HCT116 (cell line): ENCODE results near the gene NHSL1. TPM values are rescaled to one million over a fixed set of nuclear protein-coding genes. Genes with fewer than 3 reads are reported as not detected.

Experiments used
- ATAC-seq: fragments of 200-7000 bp; cut with Tn5 transposase; 2 replicates; pipeline ENCODE4 v1.9.1; 2020; ENCODE audit warnings: mild to moderate bottlenecking, moderate library complexity
- BruUV-seq: library from RNA; stranded (reverse); fragments of 400-500 nt; replicated peaks from 2 replicates; lab custom pipeline; 2021; lab: Mats Ljungman, UMichigan
- CTCF ChIA-PET: fragments of 300-600 bp; sonication (Branson Sonifier 250); formaldehyde crosslinking; loops from one replicate; lab custom pipeline; 2021; ENCODE audit warnings: antibody characterized with exemption; lab: Charles Lee
- POLR2A ChIA-PET: fragments of 300-600, 350-600 bp; sonication (Branson Sonifier 250); formaldehyde crosslinking; loops from one replicate; lab custom pipeline; 2021; ENCODE audit warnings: antibody characterized with exemption; lab: Charles Lee
- RAD21 ChIA-PET, 2 experiments: fragments of 300-600 bp; sonication (Branson Sonifier 250); formaldehyde crosslinking; loops; one replicate each; lab custom pipeline; 2023; ENCODE audit warnings: low total read pairs in 2 of 2; ENCODE audit not compliant: uncharacterized antibody in 2 of 2, unreplicated experiment in 2 of 2, low non-redundant PET in 1 of 2; lab: Charles Lee
- DNase-seq: peaks from one replicate; pipeline ENCODE4 v3.0.0-alpha.2; 2010; ENCODE audit warnings: low read depth, low spot score
- H2AFZ ChIP-seq: fragments of 200-600 bp; shearing (Covaris generic), sonication (generic); 2 replicates; pipeline ENCODE4 v1.6.1; 2017; ENCODE audit warnings: low read depth, mixed run types, mixed read lengths, antibody characterized with exemption, low read length; ENCODE audit not compliant: poor library complexity, severe bottlenecking
- H3K27ac ChIP-seq: 2 replicates; pipeline ENCODE4 v1.5.1; 2012; ENCODE audit warnings: low read depth, low read length
- H3K27me3 ChIP-seq: fragments of 200-600 bp; sonication (generic); 2 replicates; pipeline ENCODE4 v1.6.1; 2016; ENCODE audit warnings: mixed run types, low read length, mixed read lengths; ENCODE audit not compliant: insufficient read depth
- H3K36me3 ChIP-seq, 2 experiments: fragments of 200-500 bp in 1 of 2; fragments of 200-600 bp in 1 of 2; sonication (Bioruptor generic) in 1 of 2; sonication (generic) in 1 of 2; 2 replicates each; pipeline versions ENCODE4 v1.5.1 to v1.6.1; 2014 to 2016; ENCODE audit warnings: low read length in 2 of 2, inconsistent platforms in 1 of 2, mixed read lengths in 1 of 2, mixed run types in 1 of 2; ENCODE audit not compliant: insufficient read depth in 2 of 2, control insufficient read depth in 1 of 2
- H3K4me1 ChIP-seq, 2 experiments: fragments of 200-600 bp in 1 of 2; sonication (generic) in 1 of 2; 2 replicates each; pipeline versions ENCODE4 v1.5.1 to v1.6.1; 2012 to 2017; ENCODE audit warnings: low read length in 2 of 2, inconsistent platforms in 1 of 2, mild to moderate bottlenecking in 1 of 2, mixed read lengths in 1 of 2, mixed run types in 1 of 2, moderate library complexity in 1 of 2; ENCODE audit not compliant: insufficient read depth in 2 of 2, control insufficient read depth in 1 of 2
- H3K4me2 ChIP-seq: fragments of 200-600 bp; sonication (generic); 2 replicates; pipeline ENCODE4 v1.6.1; 2017; ENCODE audit warnings: mixed run types, low read length, mixed read lengths
- H3K4me3 ChIP-seq, 2 experiments: fragments of 200-600 bp in 1 of 2; sonication (generic) in 1 of 2; replicated peaks in 1 of 2; 2 replicates each; pipeline ENCODE4 v1.5.1; 2011 to 2016; ENCODE audit warnings: low read length in 2 of 2, control low read depth in 1 of 2, low read depth in 1 of 2, mild to moderate bottlenecking in 1 of 2, mixed read lengths in 1 of 2, mixed run types in 1 of 2
- H3K79me2 ChIP-seq: fragments of 200-600 bp; sonication (generic); 2 replicates; pipeline ENCODE4 v1.6.1; 2017; ENCODE audit warnings: mild to moderate bottlenecking, mixed run types, low read length, moderate library complexity, mixed read lengths; ENCODE audit not compliant: insufficient read depth
- H3K9ac ChIP-seq: fragments of 200-600 bp; sonication (generic); 2 replicates; pipeline ENCODE4 v1.6.1; 2016; ENCODE audit warnings: low read length, mixed read lengths
- H3K9me2 ChIP-seq: fragments of 200-600 bp; sonication (generic), shearing (Covaris generic); 2 replicates; pipeline ENCODE4 v1.6.1; 2017; ENCODE audit warnings: mixed run types, mild to moderate bottlenecking, moderate library complexity; ENCODE audit not compliant: insufficient read depth
- H3K9me3 ChIP-seq, 2 experiments: fragments of 200-500 bp in 1 of 2; fragments of 200-600 bp in 1 of 2; sonication (Bioruptor generic) in 1 of 2; sonication (generic) in 1 of 2; 2 replicates each; pipeline ENCODE4 v1.6.1; 2014 to 2017; ENCODE audit warnings: low read length in 2 of 2, mixed read lengths in 2 of 2, inconsistent platforms in 1 of 2, low read depth in 1 of 2, mild to moderate bottlenecking in 1 of 2, mixed run types in 1 of 2, moderate library complexity in 1 of 2; ENCODE audit not compliant: control insufficient read depth in 1 of 2, insufficient read depth in 1 of 2
- H4K20me1 ChIP-seq: fragments of 200-600 bp; sonication (generic), shearing (Covaris generic); 2 replicates; pipeline ENCODE4 v1.6.1; 2017; ENCODE audit warnings: mixed run types, mild to moderate bottlenecking, moderate library complexity; ENCODE audit not compliant: insufficient read depth
- EGR1 ChIP-seq: IDR thresholded peaks from 2 replicates; pipeline ENCODE4 v1.6.1; 2012; ENCODE audit warnings: low read depth
- FOSL1 ChIP-seq: IDR thresholded peaks from 2 replicates; pipeline ENCODE4 v1.6.1; 2012; ENCODE audit warnings: low read depth
- POLR2A ChIP-seq: IDR thresholded peaks from 2 replicates; pipeline ENCODE4 v1.7.0; 2011; ENCODE audit warnings: borderline replicate concordance; ENCODE audit not compliant: insufficient read depth, insufficient read length; ENCODE audit errors: extremely low read depth
- REST ChIP-seq: IDR thresholded peaks from 2 replicates; pipeline ENCODE4 v1.6.1; 2012; ENCODE audit warnings: low read depth
- SIN3A ChIP-seq: IDR thresholded peaks from 2 replicates; pipeline ENCODE4 v1.6.1; 2012; ENCODE audit warnings: low read depth
- YY1 ChIP-seq: IDR thresholded peaks from 2 replicates; pipeline ENCODE4 v1.6.1; 2011; ENCODE audit warnings: low read length, low read depth, moderate library complexity, mild to moderate bottlenecking; ENCODE audit not compliant: insufficient replicate concordance; ENCODE audit errors: extremely low read depth
- ZNF274 ChIP-seq: fragments of 200-500 bp; sonication (Bioruptor generic); IDR thresholded peaks from 2 replicates; pipeline ENCODE4 v1.6.1; 2014; ENCODE audit warnings: mild to moderate bottlenecking, low read depth, low read length, inconsistent platforms
- intact Hi-C: fragments of 100-400 bp; cut with micrococcal nuclease; formaldehyde crosslinking; loops from 2 replicates; pipeline ENCODE4 v1.10.0; 2022
- total RNA-seq: library from RNA; stranded (reverse); gene quantifications from one replicate; pipeline ENCODE4 v1.2.1, GENCODE V29; 2021; ENCODE audit not compliant: unreplicated experiment
- TF ChIP-seq, protein P1 (sequence below): IDR thresholded peaks from 2 replicates; pipeline ENCODE4 v1.6.1; 2011; ENCODE audit warnings: mild to moderate bottlenecking, low read length, moderate library complexity; ENCODE audit not compliant: insufficient replicate concordance; ENCODE audit errors: extremely low read depth

NHSL1 gene
- total RNA-seq, 1 experiment from 2014 or later, result 15.4 TPM

DNA sequence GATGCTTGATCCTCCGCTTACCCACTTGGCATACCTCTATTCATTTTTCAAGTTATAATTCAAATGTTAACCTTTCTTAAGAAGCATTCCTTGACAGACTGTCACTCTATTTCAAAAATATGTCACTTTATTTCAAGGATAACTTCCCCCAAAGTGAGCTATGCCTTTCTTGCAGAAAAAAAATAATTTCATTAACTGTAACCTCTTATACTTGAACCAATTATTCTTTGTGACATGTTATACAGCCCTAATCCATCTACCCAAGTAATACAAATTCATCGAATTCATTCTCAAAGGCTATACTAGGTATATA lies 9.3 kb upstream of the NHSL1 start:
- RAD21 ChIA-PET, result interaction anchor here in 1 of 2 experiments (1.2 kb wide), 1 partner anchor 61 kb away, joined by 3 read pairs; no protein-coding TSS in a partner anchor
- H3K4me1 ChIP-seq, result peaks cover 5 to 11% of the 10 kb centered on the region in 2 experiments; a peak in 2 of 4 replicates
- CTCF ChIA-PET, result interaction anchor here (0.9 to 1.6 kb wide), 6 partner anchors 9 to 79 kb away, joined by 4 to 14 read pairs (median 6); partner anchors contain the start of gene NHSL1

More for the DNA sequence above, 9.3 kb upstream of the NHSL1 start:
- no peak for TF ChIP-seq FOSL1
- TF ChIP-seq, protein P1, sequence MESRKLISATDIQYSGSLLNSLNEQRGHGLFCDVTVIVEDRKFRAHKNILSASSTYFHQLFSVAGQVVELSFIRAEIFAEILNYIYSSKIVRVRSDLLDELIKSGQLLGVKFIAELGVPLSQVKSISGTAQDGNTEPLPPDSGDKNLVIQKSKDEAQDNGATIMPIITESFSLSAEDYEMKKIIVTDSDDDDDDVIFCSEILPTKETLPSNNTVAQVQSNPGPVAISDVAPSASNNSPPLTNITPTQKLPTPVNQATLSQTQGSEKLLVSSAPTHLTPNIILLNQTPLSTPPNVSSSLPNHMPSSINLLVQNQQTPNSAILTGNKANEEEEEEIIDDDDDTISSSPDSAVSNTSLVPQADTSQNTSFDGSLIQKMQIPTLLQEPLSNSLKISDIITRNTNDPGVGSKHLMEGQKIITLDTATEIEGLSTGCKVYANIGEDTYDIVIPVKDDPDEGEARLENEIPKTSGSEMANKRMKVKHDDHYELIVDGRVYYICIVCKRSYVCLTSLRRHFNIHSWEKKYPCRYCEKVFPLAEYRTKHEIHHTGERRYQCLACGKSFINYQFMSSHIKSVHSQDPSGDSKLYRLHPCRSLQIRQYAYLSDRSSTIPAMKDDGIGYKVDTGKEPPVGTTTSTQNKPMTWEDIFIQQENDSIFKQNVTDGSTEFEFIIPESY, result no peak
- no peak for TF ChIP-seq EGR1
- no peak for TF ChIP-seq YY1
- no peak for TF ChIP-seq POLR2A
- no peak for TF ChIP-seq SIN3A
- no peak for TF ChIP-seq REST
- no peak for TF ChIP-seq ZNF274
- Histone ChIP-seq H3K27me3 (no peaks in the 10 kb centered on the region), H3K79me2 (no peaks in the 10 kb centered on the region), H3K9me2 (no peaks in the 10 kb centered on the region), H3K36me3 (no peaks in the 10 kb centered on the region), H3K4me3 (no peak overlapping the region), H3K27ac (no peak overlapping the region), H3K9ac (no peak overlapping the region), H2AFZ (no peak overlapping the region), H4K20me1 (no peaks in the 10 kb centered on the region), H3K4me2 (no peak overlapping the region), H3K9me3 (no peaks in the 10 kb centered on the region)
- no TSS peak for BruUV-seq
- DNase-seq, result no peak
- POLR2A ChIA-PET, result no interaction called here
- intact Hi-C loops, result loop anchor here (5.0 kb wide), 1 partner anchor 391 kb away; no protein-coding TSS in a partner anchor
- no peak for ATAC-seq
